Stimulated activated CD4-positive, alpha-beta T cell treated with anti-CD3 and anti-CD28 coated beads, Interleukin-2, amount 100 ng/mL, for 4 hours (primary cell): ENCODE data around the gene DNAI1.

Experiments used
- DNase-seq: peaks from one replicate; pipeline ENCODE4 v3.0.0-alpha.2; 2020; ENCODE audit warnings: low read depth

Gene DNAI1

GRCh38 chr9:34545497-34545896, 86.9 kb downstream of the DNAI1 start:
- DNase-seq: no peak

- no peak for DNase-seq
Measured at GRCh38 chr9:34546102-34546833, 87.7 kb downstream of the DNAI1 start.

- DNase-seq: no peak
Measured at GRCh38 chr9:34546834-34547827, 88.5 kb downstream of the DNAI1 start.

GRCh38 chr9:34547960-34548611, 89.5 kb downstream of the DNAI1 start:
- DNase-seq: no peak

GRCh38 chr9:34549407-34549732, 90.8 kb downstream of the DNAI1 start:
- no peak for DNase-seq

GRCh38 chr9:34550016-34550680, 91.5 kb downstream of the DNAI1 start:
- DNase-seq: no peak

GRCh38 chr9:34550681-34551270, 92.2 kb downstream of the DNAI1 start:
- no peak for DNase-seq

GRCh38 chr9:34551751-34552605, 93.4 kb downstream of the DNAI1 start:
- no peak for DNase-seq

GRCh38 chr9:34552606-34552981, 94.0 kb downstream of the DNAI1 start:
- no peak for DNase-seq

GRCh38 chr9:34552986-34553385, 94.4 kb downstream of the DNAI1 start:
- no peak for DNase-seq

GRCh38 chr9:34553511-34554021, 95.0 kb downstream of the DNAI1 start:
- no peak for DNase-seq

GRCh38 chr9:34554211-34555001, 95.8 kb downstream of the DNAI1 start:
- DNase-seq: no peak

GRCh38 chr9:34555002-34555348, 96.4 kb downstream of the DNAI1 start:
- DNase-seq: no peak

GRCh38 chr9:34555500-34555899, 96.9 kb downstream of the DNAI1 start:
- no peak for DNase-seq

- DNase-seq: no peak
Measured at GRCh38 chr9:34555936-34556525, 97.4 kb downstream of the DNAI1 start.

- DNase-seq: no peak
Measured at GRCh38 chr9:34556949-34557348, 98.3 kb downstream of the DNAI1 start.

GRCh38 chr9:34557426-34558321, 99.1 kb downstream of the DNAI1 start:
- no peak for DNase-seq

GRCh38 chr9:34558364-34558763, 99.8 kb downstream of the DNAI1 start:
- DNase-seq: no peak
